ENCODE measurements around the gene ALDH1A3. TPM values are rescaled to one million over a fixed set of nuclear protein-coding genes. Genes with fewer than 3 reads are reported as not detected.

ALDH1A3 gene
- total and polyA plus RNA-seq, 2 of the 13 experiments (the other 11 are each of a cell fraction or from before 2014, with no cell fraction given) = not detected

DNA sequence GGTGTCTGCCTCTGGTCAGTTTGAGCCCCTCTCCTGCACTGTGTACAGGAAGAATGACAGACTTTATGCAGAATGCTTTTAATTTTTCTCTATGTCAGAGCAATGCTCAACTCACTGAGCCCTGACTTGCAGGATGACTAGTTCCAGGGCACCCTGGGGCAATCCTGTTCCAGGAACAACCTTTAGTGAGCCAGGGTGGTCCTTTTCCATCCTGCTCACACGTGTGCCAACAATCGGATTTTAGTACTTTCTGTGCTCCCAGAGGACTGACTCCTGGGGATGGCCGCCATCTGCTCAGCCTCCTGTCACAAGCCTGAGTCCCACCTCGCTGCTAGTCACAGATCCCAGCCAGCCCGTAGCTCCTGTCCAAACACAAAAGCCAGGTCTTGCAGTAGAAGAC lies 48.2 kb upstream of the ALDH1A3 start:
- Histone ChIP-seq H3K4me2 (ENCODE audit: low read depth, low read length) (no peak overlapping the region), H4K20me1 (ENCODE audit: insufficient read depth, low read length) (no peaks in the 10 kb centered on the region), H3K9me3 (ENCODE audit: low read length) (no peaks in the 10 kb centered on the region), H3K36me3 (replicated peaks in 1 of 2; ENCODE audit: control insufficient read depth in 1 of 2, insufficient read depth in 2 of 2, low read length in 2 of 2) (no peaks in the 10 kb centered on the region), H3K4me3 (replicated peaks in 1 of 3; ENCODE audit: insufficient read depth in 1 of 3, low read depth in 2 of 3, low read length in 3 of 3) (no peak overlapping the region), H3K79me2 (ENCODE audit: insufficient read depth, low read length) (no peaks in the 10 kb centered on the region), H3K4me1 (ENCODE audit: insufficient read depth, low read length) (no peaks in the 10 kb centered on the region), H3K27ac (ENCODE audit: extremely low read length, insufficient read depth, low read length) (no peak overlapping the region), H3K9ac (ENCODE audit: insufficient read depth, low read depth, low read length) (no peak overlapping the region), H3K27me3 (ENCODE audit: control insufficient read depth in 1 of 2, insufficient read depth in 2 of 2, low read length in 2 of 2) (peaks cover 0 to 33% of the 10 kb centered on the region in 2 experiments; a peak in 3 of 5 replicates), H2AFZ (ENCODE audit: low read length) (no peak overlapping the region)
- BruUV-seq (replicated peaks) = no TSS peak
- in situ Hi-C loops (cut with HindIII; ENCODE audit: extremely low pct_ligation_motif_present, low pct_unique_long_range_greater_than_20kb) (no loop called here), intact Hi-C loops (cut with micrococcal nuclease; ENCODE audit: unreplicated experiment) (no loop called here)
- no peak for DNase-seq (ENCODE audit: low spot score)
- no peak for FAIRE-seq
- 15% methylated on average over 5 of the region's 5 CpGs for WGBS (ENCODE audit: low lambda C conversion rate)
- CTCF ChIA-PET (ENCODE audit: low intra/inter-chr PET ratio, low total read pairs) = no interaction called here
- no peak for ATAC-seq
- POLR2A ChIA-PET = no interaction called here
- no peak for TF ChIP-seq EZH2 (conservative IDR thresholded peaks at IDR 0.05; ENCODE audit: low read depth, low read length)
- TF ChIP-seq, protein P1, sequence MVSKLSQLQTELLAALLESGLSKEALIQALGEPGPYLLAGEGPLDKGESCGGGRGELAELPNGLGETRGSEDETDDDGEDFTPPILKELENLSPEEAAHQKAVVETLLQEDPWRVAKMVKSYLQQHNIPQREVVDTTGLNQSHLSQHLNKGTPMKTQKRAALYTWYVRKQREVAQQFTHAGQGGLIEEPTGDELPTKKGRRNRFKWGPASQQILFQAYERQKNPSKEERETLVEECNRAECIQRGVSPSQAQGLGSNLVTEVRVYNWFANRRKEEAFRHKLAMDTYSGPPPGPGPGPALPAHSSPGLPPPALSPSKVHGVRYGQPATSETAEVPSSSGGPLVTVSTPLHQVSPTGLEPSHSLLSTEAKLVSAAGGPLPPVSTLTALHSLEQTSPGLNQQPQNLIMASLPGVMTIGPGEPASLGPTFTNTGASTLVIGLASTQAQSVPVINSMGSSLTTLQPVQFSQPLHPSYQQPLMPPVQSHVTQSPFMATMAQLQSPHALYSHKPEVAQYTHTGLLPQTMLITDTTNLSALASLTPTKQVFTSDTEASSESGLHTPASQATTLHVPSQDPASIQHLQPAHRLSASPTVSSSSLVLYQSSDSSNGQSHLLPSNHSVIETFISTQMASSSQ (IDR thresholded peaks at IDR 0.05; ENCODE audit: low read depth) = no peak
- TF ChIP-seq, protein P1 (CRISPR knock-in tag; IDR thresholded peaks at IDR 0.05; ENCODE audit: borderline replicate concordance) = no peak
- TF ChIP-seq ZNF615 (CRISPR knock-in tag; IDR thresholded peaks at IDR 0.05; ENCODE audit: borderline replicate concordance) = no peak
- TF ChIP-seq ZNF747 (CRISPR knock-in tag; IDR thresholded peaks at IDR 0.05; ENCODE audit: borderline replicate concordance) = no peak
- no peak for TF ChIP-seq ZNF160 (CRISPR knock-in tag; IDR thresholded peaks at IDR 0.05)
- TF ChIP-seq NCOA5 (CRISPR knock-in tag; IDR thresholded peaks at IDR 0.05) = no peak
- TF ChIP-seq, protein P2, sequence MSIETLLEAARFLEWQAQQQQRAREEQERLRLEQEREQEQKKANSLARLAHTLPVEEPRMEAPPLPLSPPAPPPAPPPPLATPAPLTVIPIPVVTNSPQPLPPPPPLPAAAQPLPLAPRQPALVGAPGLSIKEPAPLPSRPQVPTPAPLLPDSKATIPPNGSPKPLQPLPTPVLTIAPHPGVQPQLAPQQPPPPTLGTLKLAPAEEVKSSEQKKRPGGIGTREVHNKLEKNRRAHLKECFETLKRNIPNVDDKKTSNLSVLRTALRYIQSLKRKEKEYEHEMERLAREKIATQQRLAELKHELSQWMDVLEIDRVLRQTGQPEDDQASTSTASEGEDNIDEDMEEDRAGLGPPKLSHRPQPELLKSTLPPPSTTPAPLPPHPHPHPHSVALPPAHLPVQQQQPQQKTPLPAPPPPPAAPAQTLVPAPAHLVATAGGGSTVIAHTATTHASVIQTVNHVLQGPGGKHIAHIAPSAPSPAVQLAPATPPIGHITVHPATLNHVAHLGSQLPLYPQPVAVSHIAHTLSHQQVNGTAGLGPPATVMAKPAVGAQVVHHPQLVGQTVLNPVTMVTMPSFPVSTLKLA (IDR thresholded peaks at IDR 0.05) = no peak
- no peak for TF ChIP-seq DNMT1 (CRISPR knock-in tag; IDR thresholded peaks at IDR 0.05)
- TF ChIP-seq NRL (CRISPR knock-in tag; IDR thresholded peaks at IDR 0.05; ENCODE audit: borderline replicate concordance) = no peak
- TF ChIP-seq YEATS2 (CRISPR knock-in tag; IDR thresholded peaks at IDR 0.05; ENCODE audit: borderline replicate concordance) = no peak
- TF ChIP-seq, protein P3, sequence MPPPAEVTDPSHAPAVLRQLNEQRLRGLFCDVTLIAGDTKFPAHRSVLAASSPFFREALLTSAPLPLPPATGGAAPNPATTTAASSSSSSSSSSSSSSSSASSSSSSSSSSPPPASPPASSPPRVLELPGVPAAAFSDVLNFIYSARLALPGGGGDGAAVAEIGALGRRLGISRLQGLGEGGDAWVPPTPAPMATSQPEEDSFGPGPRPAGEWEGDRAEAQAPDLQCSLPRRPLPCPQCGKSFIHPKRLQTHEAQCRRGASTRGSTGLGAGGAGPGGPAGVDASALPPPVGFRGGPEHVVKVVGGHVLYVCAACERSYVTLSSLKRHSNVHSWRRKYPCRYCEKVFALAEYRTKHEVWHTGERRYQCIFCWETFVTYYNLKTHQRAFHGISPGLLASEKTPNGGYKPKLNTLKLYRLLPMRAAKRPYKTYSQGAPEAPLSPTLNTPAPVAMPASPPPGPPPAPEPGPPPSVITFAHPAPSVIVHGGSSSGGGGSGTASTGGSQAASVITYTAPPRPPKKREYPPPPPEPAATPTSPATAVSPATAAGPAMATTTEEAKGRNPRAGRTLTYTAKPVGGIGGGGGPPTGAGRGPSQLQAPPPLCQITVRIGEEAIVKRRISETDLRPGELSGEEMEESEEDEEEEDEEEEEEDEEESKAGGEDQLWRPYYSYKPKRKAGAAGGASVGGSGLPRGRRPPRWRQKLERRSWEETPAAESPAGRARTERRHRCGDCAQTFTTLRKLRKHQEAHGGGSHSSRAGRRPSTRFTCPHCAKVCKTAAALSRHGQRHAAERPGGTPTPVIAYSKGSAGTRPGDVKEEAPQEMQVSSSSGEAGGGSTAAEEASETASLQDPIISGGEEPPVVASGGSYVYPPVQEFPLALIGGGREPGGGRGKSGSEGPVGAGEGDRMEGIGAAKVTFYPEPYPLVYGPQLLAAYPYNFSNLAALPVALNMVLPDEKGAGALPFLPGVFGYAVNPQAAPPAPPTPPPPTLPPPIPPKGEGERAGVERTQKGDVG (CRISPR knock-in tag; IDR thresholded peaks at IDR 0.05; ENCODE audit: borderline replicate concordance) = no peak
- no peak for TF ChIP-seq ZNF703 (CRISPR knock-in tag; IDR thresholded peaks at IDR 0.05; ENCODE audit: borderline replicate concordance)
